Measurements from ENCODE around the gene SP140.
A peak's percentile ranks its signal among the peaks of the same experiment; 100 is the strongest.
"Not testable (repeated sequence)": the region's sequence is repeated elsewhere in the genome, so short reads cannot be mapped to it uniquely, and the experiment has no call there.

SP140 gene

DNA sequence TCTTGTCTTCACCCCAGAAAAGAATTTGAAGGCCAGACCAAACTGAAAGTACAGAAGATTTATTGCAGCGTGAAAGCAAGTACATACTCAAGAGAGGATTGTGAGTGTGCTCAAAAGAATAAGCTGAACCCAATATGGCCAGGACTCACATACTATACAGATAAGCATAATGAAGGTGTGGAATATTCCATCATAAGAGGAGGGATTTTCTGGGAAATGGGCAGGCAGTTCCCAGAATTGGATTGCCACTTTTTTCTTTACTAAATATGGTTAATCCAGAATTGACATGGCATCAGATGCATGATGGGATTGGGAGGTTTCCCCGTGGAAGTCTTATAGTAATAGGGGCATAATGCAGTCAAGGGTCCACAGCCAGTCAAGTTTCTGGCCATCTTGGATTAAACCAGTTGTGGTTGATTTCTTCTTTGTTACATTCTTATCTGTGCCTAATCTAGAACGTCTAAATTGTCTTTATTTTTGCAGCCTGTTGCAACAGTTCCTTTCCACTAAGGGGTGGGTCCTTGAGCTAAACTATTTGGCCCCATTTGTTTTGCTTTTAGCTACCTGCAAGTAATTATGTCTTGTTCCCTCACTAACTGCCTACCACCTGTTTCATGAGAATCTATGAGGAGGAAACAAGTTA, 110.4 kb downstream of the SP140 start:
- Histone ChIP-seq H3K4me3 (ENCODE audit: low read depth, low read length) (no peak overlapping the region), H3K4me1 (ENCODE audit: control insufficient read depth, insufficient read depth, low read length) (no peaks in the 10 kb centered on the region), H3K9me3 (ENCODE audit: control insufficient read depth, insufficient read depth, low read length) (no peaks in the 10 kb centered on the region), H3K27me3 (ENCODE audit: control insufficient read depth, insufficient read depth, low read length) (no peaks in the 10 kb centered on the region), H3K9ac (ENCODE audit: low read depth, low read length) (no peak overlapping the region), H3K36me3 (ENCODE audit: control insufficient read depth, insufficient read depth, low read length) (no peaks in the 10 kb centered on the region)

DNA sequence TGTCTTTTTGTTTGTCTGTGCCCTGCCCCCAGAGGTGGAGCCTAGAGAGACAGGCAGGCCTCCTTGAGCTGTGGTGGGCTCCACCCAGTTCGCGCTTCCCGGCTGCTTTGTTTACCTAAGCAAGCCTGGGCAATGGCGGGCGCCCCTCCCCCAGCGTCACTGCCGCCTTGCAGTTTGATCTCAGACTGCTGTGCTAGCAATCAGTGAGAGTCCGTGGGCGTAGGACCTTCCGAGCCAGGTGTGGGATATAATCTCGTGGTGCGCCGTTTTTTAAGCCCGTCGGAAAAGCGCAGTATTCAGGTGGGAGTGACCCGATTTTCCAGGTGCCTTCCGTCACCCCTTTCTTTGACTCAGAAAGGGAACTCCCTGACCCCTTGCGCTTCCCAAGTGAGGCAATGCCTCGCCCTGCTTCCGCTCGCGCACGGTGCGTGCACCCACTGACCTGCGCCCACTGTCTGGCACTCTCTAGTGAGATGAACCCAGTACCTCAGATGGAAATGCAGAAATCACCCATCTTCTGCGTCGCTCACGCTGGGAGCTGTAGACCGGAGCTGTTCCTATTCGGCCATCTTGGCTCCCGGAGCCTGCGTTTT, 116.5 kb downstream of the SP140 start:
- H3K4me3 ChIP-seq (ENCODE audit: low read depth, low read length): peak overlapping the region; percentile 23
- not testable (repeated sequence) for H3K36me3 ChIP-seq (ENCODE audit: control insufficient read depth, insufficient read depth, low read length); H3K27me3 ChIP-seq (ENCODE audit: control insufficient read depth, insufficient read depth, low read length); H3K9ac ChIP-seq (ENCODE audit: low read depth, low read length); H3K4me1 ChIP-seq (ENCODE audit: control insufficient read depth, insufficient read depth, low read length); H3K9me3 ChIP-seq (ENCODE audit: control insufficient read depth, insufficient read depth, low read length)

DNA sequence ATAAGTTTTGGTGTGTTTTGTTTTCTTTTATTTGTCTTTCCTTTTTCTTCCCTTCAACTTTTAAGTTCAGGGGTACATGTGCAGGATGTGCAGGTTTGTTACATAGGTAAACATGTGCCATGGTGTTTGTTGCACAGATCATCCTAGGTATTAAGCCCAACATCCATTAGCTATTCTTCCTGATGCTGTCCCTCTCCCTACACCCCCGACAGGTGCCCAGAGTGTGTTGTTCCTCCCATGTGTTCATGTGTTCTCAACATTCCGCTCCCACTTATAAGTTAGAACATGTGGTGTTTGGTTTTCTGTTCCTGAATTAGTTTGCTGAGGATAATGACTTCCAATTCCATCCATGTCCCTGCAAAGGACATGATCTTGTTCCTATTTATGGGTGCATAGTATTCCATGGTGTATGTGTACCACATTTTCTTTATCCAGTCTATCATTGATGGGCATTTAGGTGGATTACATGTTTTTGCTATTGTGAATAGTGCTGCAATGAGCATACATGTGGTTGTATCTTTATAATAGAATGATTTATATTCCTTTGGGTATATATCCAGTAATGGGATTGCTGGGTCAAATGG, 117.6 kb downstream of the SP140 start:
- not testable (repeated sequence) for H3K9ac ChIP-seq (ENCODE audit: low read depth, low read length); H3K9me3 ChIP-seq (ENCODE audit: control insufficient read depth, insufficient read depth, low read length); H3K36me3 ChIP-seq (ENCODE audit: control insufficient read depth, insufficient read depth, low read length); H3K27me3 ChIP-seq (ENCODE audit: control insufficient read depth, insufficient read depth, low read length); H3K4me1 ChIP-seq (ENCODE audit: control insufficient read depth, insufficient read depth, low read length); H3K4me3 ChIP-seq (ENCODE audit: low read depth, low read length)

DNA sequence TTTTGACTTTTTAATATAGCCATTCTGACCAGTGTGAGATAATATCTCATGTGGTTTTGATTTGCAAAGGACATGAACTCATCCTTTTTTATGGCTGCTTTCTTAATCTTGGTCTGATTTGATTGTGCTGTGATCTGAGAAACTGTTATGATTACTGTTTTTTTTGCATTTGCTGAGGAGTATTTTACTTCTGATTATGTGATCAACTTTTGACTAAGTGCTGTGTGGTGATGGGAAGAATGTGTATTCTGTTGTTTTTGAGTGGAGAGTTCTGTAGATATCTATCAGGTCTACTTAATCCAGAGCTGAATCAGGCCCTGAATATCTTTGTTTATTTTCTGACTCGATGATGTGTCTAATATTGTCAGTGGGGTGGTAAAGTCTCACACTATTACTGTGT, 118.2 kb downstream of the SP140 start:
- Histone ChIP-seq H3K4me3 (ENCODE audit: low read depth, low read length) (no peak overlapping the region), H3K27me3 (ENCODE audit: control insufficient read depth, insufficient read depth, low read length) (no peaks in the 10 kb centered on the region), H3K9me3 (ENCODE audit: control insufficient read depth, insufficient read depth, low read length) (no peaks in the 10 kb centered on the region), H3K36me3 (ENCODE audit: control insufficient read depth, insufficient read depth, low read length) (no peaks in the 10 kb centered on the region), H3K4me1 (ENCODE audit: control insufficient read depth, insufficient read depth, low read length) (no peaks in the 10 kb centered on the region), H3K9ac (ENCODE audit: low read depth, low read length) (no peak overlapping the region)

DNA sequence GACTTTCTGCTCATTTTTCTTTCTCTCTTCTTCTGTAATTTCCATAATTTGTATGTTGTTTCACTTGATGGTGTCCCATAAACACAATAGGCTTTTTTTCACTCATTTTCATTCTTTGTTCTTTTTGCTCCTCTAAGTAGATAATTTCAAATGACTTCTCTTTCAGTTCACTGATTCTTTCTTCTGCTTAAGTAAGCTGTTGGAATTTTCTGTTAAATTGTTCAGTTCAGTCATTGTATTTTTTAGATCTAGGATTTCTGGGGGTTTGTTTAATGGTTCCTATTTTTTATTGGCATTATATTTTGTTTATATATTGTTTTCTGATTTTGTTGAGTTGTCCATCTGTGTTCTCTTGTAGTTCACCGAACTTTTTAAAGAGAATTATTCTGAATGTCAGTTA, 120.9 kb downstream of the SP140 start:
- no peaks in the 10 kb centered on the region for H3K27me3 ChIP-seq (ENCODE audit: control insufficient read depth, insufficient read depth, low read length)
- no peaks in the 10 kb centered on the region for H3K4me1 ChIP-seq (ENCODE audit: control insufficient read depth, insufficient read depth, low read length)
- H3K36me3 ChIP-seq (ENCODE audit: control insufficient read depth, insufficient read depth, low read length): no peaks in the 10 kb centered on the region
- H3K4me3 ChIP-seq (ENCODE audit: low read depth, low read length): no peak overlapping the region
- H3K9me3 ChIP-seq (ENCODE audit: control insufficient read depth, insufficient read depth, low read length): no peaks in the 10 kb centered on the region
- no peak overlapping the region for H3K9ac ChIP-seq (ENCODE audit: low read depth, low read length)

DNA sequence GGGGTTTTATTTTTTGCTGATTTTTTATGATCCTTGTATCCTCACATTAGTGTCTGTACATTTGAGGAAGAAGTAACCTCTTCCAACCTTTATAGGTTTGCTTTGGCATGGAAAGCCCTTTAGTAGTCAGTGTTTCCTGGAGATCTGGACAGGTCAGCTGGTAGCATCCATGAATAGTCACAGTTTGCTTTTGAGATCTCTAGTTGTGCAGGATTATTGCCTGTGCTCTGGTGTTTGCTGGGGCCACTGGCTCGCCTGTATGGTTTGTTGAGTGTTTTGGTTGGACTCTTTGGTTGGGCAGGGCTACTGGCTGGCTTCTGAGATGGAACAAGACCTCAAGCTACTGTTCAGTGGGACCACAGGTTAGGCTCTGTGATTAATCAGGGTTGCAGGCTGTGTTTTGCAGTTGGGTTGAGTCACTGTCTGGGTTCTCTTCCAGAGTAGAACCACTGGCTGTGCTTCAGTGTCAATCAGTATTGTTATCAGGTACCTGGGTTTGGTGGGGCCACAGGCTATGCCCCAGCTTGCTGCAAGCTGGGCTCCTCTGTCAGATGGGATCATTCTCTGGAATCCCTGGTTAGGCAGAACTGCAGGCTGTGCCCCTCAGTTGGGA, 121.5 kb downstream of the SP140 start:
- H3K4me3 ChIP-seq (ENCODE audit: low read depth, low read length): no peak overlapping the region
- H3K9me3 ChIP-seq (ENCODE audit: control insufficient read depth, insufficient read depth, low read length): no peaks in the 10 kb centered on the region
- H3K9ac ChIP-seq (ENCODE audit: low read depth, low read length): no peak overlapping the region
- no peaks in the 10 kb centered on the region for H3K27me3 ChIP-seq (ENCODE audit: control insufficient read depth, insufficient read depth, low read length)
- H3K4me1 ChIP-seq (ENCODE audit: control insufficient read depth, insufficient read depth, low read length): no peaks in the 10 kb centered on the region
- H3K36me3 ChIP-seq (ENCODE audit: control insufficient read depth, insufficient read depth, low read length): no peaks in the 10 kb centered on the region

DNA sequence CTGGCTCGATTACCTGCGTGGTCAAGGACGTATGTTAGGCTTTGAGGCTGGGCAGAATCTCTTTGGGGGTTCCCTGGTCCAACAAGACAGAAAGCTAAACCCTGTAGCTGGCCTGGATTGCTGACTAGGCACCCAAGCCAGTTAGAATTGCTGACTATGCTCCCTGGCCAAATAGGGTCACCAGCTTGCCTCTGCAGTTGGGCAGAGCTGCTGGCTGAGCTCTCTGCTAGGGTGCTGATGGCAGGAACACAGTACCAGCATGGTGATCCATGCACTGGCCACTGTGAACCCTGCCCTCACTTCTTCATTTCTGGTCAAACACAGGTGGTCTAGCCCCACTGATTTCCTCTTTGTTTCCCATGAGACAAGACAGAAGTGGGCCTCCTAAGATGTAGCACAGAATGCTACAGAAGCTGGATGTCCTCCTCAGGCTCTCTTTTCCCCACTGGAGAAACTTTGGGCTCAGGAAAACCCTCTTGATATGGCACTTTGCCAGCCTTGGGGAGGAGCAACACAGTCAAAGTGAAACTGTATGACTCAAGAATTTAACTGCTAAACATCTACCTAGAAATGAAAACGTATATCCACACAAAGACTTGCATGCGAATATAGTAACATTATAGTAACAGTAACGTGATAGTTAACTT, 122.2 kb downstream of the SP140 start:
- Histone ChIP-seq H3K9ac (ENCODE audit: low read depth, low read length) (no peak overlapping the region), H3K36me3 (ENCODE audit: control insufficient read depth, insufficient read depth, low read length) (no peaks in the 10 kb centered on the region), H3K9me3 (ENCODE audit: control insufficient read depth, insufficient read depth, low read length) (no peaks in the 10 kb centered on the region), H3K4me1 (ENCODE audit: control insufficient read depth, insufficient read depth, low read length) (no peaks in the 10 kb centered on the region), H3K4me3 (ENCODE audit: low read depth, low read length) (no peak overlapping the region), H3K27me3 (ENCODE audit: control insufficient read depth, insufficient read depth, low read length) (no peaks in the 10 kb centered on the region)

DNA sequence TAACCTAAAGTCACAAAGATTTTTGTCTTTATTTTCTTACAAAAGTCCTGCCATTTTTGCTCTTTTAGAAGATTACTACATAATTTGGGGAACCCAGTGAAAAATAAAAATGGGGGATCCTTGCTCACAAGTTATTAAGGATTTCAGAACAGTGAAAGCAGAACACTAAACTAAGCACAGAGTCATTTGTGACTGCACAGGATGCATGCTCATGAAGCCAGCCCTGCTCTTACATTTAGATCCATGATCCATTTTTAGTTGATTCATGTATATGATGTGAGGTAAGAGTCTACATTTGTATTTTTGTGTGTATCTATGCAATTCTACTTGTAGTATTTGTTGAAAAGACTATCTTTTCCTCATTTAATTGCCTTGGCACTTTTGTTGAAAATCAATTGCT, 123.3 kb downstream of the SP140 start:
- Histone ChIP-seq H3K4me3 (ENCODE audit: low read depth, low read length) (no peak overlapping the region), H3K27me3 (ENCODE audit: control insufficient read depth, insufficient read depth, low read length) (no peaks in the 10 kb centered on the region), H3K4me1 (ENCODE audit: control insufficient read depth, insufficient read depth, low read length) (no peaks in the 10 kb centered on the region), H3K9ac (ENCODE audit: low read depth, low read length) (no peak overlapping the region), H3K36me3 (ENCODE audit: control insufficient read depth, insufficient read depth, low read length) (no peaks in the 10 kb centered on the region), H3K9me3 (ENCODE audit: control insufficient read depth, insufficient read depth, low read length) (no peaks in the 10 kb centered on the region)

DNA sequence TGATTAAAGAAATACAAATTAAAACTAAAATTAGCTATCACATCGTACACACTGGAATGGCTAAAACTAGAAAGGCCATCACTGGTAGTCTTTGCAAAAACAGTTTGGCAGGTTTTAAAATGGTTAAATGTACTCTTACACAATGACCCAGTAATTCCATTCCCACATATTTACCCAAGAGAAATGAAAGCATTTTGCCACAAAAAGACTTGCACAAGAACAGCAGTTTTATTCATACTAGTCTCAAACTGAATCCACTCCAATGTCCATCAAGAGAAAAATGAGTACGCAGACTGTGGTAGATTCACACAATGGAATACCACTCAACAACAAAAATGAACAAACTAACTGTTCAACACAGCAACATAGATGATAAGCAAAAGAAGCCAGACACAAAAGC, 130.5 kb downstream of the SP140 start:
- H3K4me3 ChIP-seq (ENCODE audit: low read depth, low read length): no peak overlapping the region
- H3K9ac ChIP-seq (ENCODE audit: low read depth, low read length): no peak overlapping the region
- no peaks in the 10 kb centered on the region for H3K27me3 ChIP-seq (ENCODE audit: control insufficient read depth, insufficient read depth, low read length)
- no peaks in the 10 kb centered on the region for H3K9me3 ChIP-seq (ENCODE audit: control insufficient read depth, insufficient read depth, low read length)
- no peaks in the 10 kb centered on the region for H3K36me3 ChIP-seq (ENCODE audit: control insufficient read depth, insufficient read depth, low read length)
- H3K4me1 ChIP-seq (ENCODE audit: control insufficient read depth, insufficient read depth, low read length): no peaks in the 10 kb centered on the region

DNA sequence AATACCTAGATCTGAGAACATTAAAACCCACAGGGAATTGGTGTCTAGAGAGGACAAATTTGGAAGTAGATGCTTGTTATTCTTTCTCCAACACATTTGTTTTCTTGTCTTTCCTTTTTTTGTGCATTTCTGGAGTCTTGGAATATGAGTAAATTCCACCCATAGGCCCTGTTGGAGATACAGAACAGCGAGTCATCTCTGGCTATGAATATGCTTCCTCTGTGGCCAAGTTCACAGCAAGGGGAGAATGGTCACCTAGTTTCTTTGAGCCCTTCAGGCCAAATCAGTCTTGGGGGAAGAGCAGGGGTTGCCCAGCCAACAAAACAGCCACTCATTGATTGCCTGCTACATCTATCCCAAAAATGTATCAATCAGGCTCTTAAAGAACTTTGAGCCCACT, 132.8 kb downstream of the SP140 start:
- H3K27me3 ChIP-seq (ENCODE audit: control insufficient read depth, insufficient read depth, low read length): no peaks in the 10 kb centered on the region
- H3K9ac ChIP-seq (ENCODE audit: low read depth, low read length): no peak overlapping the region
- no peaks in the 10 kb centered on the region for H3K4me1 ChIP-seq (ENCODE audit: control insufficient read depth, insufficient read depth, low read length)
- no peaks in the 10 kb centered on the region for H3K9me3 ChIP-seq (ENCODE audit: control insufficient read depth, insufficient read depth, low read length)
- no peak overlapping the region for H3K4me3 ChIP-seq (ENCODE audit: low read depth, low read length)
- no peaks in the 10 kb centered on the region for H3K36me3 ChIP-seq (ENCODE audit: control insufficient read depth, insufficient read depth, low read length)

DNA sequence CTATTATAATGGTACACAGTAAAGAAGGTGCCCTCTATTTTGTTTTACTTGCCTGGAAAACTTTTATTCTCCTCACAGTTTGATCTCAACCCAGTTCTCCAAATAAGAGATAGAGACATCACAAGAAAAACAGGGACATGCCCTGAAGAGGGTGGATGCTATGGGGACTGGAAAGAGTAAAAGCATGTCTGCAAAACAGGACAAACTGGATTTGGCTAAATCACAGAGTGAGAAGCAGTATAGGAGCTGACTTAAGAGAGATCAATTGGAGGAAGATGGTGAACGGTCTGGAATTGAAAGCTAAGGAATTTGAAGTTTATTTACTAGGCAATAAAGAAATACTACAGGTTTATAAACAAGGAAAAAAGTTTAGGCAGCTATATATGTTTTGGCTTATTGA, 134.5 kb downstream of the SP140 start:
- Histone ChIP-seq H3K9ac (ENCODE audit: low read depth, low read length) (no peak overlapping the region), H3K27me3 (ENCODE audit: control insufficient read depth, insufficient read depth, low read length) (no peaks in the 10 kb centered on the region), H3K4me1 (ENCODE audit: control insufficient read depth, insufficient read depth, low read length) (no peaks in the 10 kb centered on the region), H3K9me3 (ENCODE audit: control insufficient read depth, insufficient read depth, low read length) (no peaks in the 10 kb centered on the region), H3K36me3 (ENCODE audit: control insufficient read depth, insufficient read depth, low read length) (no peaks in the 10 kb centered on the region), H3K4me3 (ENCODE audit: low read depth, low read length) (no peak overlapping the region)
